Osteoblast (primary cell): ENCODE measurements around the gene UBE3B. TPM values are rescaled to one million over a fixed set of nuclear protein-coding genes. Genes with fewer than 3 reads are reported as not detected.
A peak's percentile ranks its signal among the peaks of the same experiment; 100 is the strongest.

ENCODE experiments used
- DNase-seq: peaks from one replicate; pipeline ENCODE4 v3.0.0; 2011; ENCODE audit warnings: low spot score, mixed read lengths; ENCODE audit not compliant: insufficient read length; ENCODE audit errors: missing footprints
- H2AFZ ChIP-seq: 2 replicates; pipeline ENCODE4 v1.6.0; 2011; ENCODE audit warnings: mild to moderate bottlenecking, low read length
- H3K27ac ChIP-seq: 2 replicates; pipeline ENCODE4 v1.5.1; 2011; ENCODE audit warnings: mild to moderate bottlenecking, low read depth, low read length, moderate library complexity
- H3K27me3 ChIP-seq: 2 replicates; pipeline ENCODE4 v1.6.0; 2012; ENCODE audit warnings: mild to moderate bottlenecking, control low read depth, inconsistent platforms, low read length, moderate library complexity; ENCODE audit not compliant: insufficient read depth
- H3K36me3 ChIP-seq: 2 replicates; pipeline ENCODE4 v1.5.1; 2011; ENCODE audit warnings: mild to moderate bottlenecking, low read length, control low read depth, moderate library complexity; ENCODE audit not compliant: insufficient read depth
- H3K4me1 ChIP-seq: 2 replicates; pipeline ENCODE4 v1.5.1; 2011; ENCODE audit warnings: mild to moderate bottlenecking, low read length, control low read depth, moderate library complexity; ENCODE audit not compliant: insufficient read depth
- H3K4me2 ChIP-seq: 2 replicates; pipeline ENCODE4 v1.6.0; 2011; ENCODE audit warnings: mild to moderate bottlenecking, low read length; ENCODE audit not compliant: insufficient read depth
- H3K4me3 ChIP-seq: fragments of 200-600 bp; sonication (generic); 3 replicates; pipeline ENCODE4 v1.5.1; 2012; ENCODE audit warnings: mild to moderate bottlenecking, low read length, inconsistent platforms; ENCODE audit not compliant: insufficient read depth
- H3K79me2 ChIP-seq: 2 replicates; pipeline ENCODE4 v1.6.0; 2012; ENCODE audit warnings: mild to moderate bottlenecking, low read length, control low read depth, inconsistent platforms; ENCODE audit not compliant: insufficient read depth
- H3K9me3 ChIP-seq: 2 replicates; pipeline ENCODE4 v1.5.1; 2011; ENCODE audit warnings: low read depth, low read length, control low read depth
- H4K20me1 ChIP-seq: 2 replicates; pipeline ENCODE4 v1.6.0; 2012; ENCODE audit warnings: mild to moderate bottlenecking, low read length, control low read depth; ENCODE audit not compliant: insufficient read depth
- total RNA-seq: library from RNA; depleted of rRNA; stranded (reverse); fragments of >200 nt; gene quantifications from 2 replicates; pipeline ENCODE4 v1.2.3, GENCODE V29; 2012
- TF ChIP-seq, protein P1 (sequence below): IDR thresholded peaks from 2 replicates; pipeline ENCODE4 v1.5.1; 2011; ENCODE audit warnings: mild to moderate bottlenecking, low read depth, low read length, moderate library complexity; ENCODE audit errors: extremely low read depth

Gene UBE3B
- total RNA-seq, 1 donor = 40.9 TPM

- Histone ChIP-seq H3K27ac (peak overlapping the region; percentile 63), H3K4me1 (peaks cover 15% of the 10 kb centered on the region), H2AFZ (peak overlapping the region; percentile 86)
Observed at GRCh38 chr12:109544955-109545531, 67.6 kb downstream of the UBE3B start.

GRCh38 chr12:109545826-109546225 lies 68.4 kb downstream of the UBE3B start:
- Histone ChIP-seq H3K4me1 (peaks cover 15% of the 10 kb centered on the region), H3K27me3 (peaks cover 22% of the 10 kb centered on the region), H3K36me3 (no peaks in the 10 kb centered on the region), H3K27ac (no peak overlapping the region), H4K20me1 (no peaks in the 10 kb centered on the region), H2AFZ (no peak overlapping the region), H3K79me2 (no peaks in the 10 kb centered on the region), H3K4me3 (no peak overlapping the region), H3K4me2 (no peak overlapping the region), H3K9me3 (no peaks in the 10 kb centered on the region)
- DNase-seq = no peak
- TF ChIP-seq, protein P1, sequence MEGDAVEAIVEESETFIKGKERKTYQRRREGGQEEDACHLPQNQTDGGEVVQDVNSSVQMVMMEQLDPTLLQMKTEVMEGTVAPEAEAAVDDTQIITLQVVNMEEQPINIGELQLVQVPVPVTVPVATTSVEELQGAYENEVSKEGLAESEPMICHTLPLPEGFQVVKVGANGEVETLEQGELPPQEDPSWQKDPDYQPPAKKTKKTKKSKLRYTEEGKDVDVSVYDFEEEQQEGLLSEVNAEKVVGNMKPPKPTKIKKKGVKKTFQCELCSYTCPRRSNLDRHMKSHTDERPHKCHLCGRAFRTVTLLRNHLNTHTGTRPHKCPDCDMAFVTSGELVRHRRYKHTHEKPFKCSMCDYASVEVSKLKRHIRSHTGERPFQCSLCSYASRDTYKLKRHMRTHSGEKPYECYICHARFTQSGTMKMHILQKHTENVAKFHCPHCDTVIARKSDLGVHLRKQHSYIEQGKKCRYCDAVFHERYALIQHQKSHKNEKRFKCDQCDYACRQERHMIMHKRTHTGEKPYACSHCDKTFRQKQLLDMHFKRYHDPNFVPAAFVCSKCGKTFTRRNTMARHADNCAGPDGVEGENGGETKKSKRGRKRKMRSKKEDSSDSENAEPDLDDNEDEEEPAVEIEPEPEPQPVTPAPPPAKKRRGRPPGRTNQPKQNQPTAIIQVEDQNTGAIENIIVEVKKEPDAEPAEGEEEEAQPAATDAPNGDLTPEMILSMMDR = no peak

More at GRCh38 chr12:109544955-109545531, 67.6 kb downstream of the UBE3B start:
- H4K20me1 ChIP-seq = no peaks in the 10 kb centered on the region
- peaks cover 17% of the 10 kb centered on the region for H3K27me3 ChIP-seq
- H3K79me2 ChIP-seq = no peaks in the 10 kb centered on the region
- no peaks in the 10 kb centered on the region for H3K9me3 ChIP-seq
- no peak overlapping the region for H3K4me3 ChIP-seq
- H3K36me3 ChIP-seq = no peaks in the 10 kb centered on the region
- DNase-seq = peak; percentile 93
- H3K4me2 ChIP-seq = peak overlapping the region; percentile 2
- TF ChIP-seq, protein P1 = no peak

- Histone ChIP-seq H3K4me2 (no peak overlapping the region), H2AFZ (no peak overlapping the region), H3K79me2 (no peaks in the 10 kb centered on the region), H3K36me3 (no peaks in the 10 kb centered on the region), H4K20me1 (no peaks in the 10 kb centered on the region), H3K4me1 (peaks cover 11% of the 10 kb centered on the region), H3K4me3 (no peak overlapping the region), H3K9me3 (no peaks in the 10 kb centered on the region), H3K27me3 (peaks cover 22% of the 10 kb centered on the region), H3K27ac (no peak overlapping the region)
- TF ChIP-seq, protein P1 = no peak
- no peak for DNase-seq
Observed at GRCh38 chr12:109547286-109547685, 69.9 kb downstream of the UBE3B start.

DNA sequence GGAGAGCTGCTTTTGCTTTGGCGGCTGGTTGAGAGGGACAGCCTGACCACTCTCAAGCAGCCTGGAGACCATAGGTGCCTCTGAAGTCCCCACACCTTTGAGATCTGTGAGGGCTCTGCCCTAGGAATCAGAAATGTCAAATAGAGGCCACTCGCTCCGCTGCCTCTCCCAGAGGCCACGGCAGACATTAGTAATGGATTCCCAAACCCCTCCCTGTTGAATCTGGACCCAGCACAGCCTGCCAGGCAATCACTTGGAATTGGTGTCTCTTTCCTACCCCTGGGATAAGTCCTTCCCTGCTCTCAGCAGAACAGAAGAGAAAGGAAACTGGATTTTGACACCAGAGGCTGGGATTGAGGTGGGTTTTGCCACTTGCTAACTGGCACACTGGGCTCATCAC lies 70.8 kb downstream of the UBE3B start:
- H3K4me1 ChIP-seq = peaks cover 11% of the 10 kb centered on the region
- TF ChIP-seq, protein P1 = no peak
- peaks cover 28% of the 10 kb centered on the region for H3K27me3 ChIP-seq
- DNase-seq = peak; percentile 84
- no peak overlapping the region for H3K4me3 ChIP-seq
- no peaks in the 10 kb centered on the region for H3K9me3 ChIP-seq
- H3K4me2 ChIP-seq = no peak overlapping the region
- no peak overlapping the region for H3K27ac ChIP-seq
- H3K36me3 ChIP-seq = no peaks in the 10 kb centered on the region
- H3K79me2 ChIP-seq = no peaks in the 10 kb centered on the region
- no peaks in the 10 kb centered on the region for H4K20me1 ChIP-seq
- H2AFZ ChIP-seq = no peak overlapping the region
